GM21447 (cell line): Measurements from ENCODE around the gene ZNF593OS.

Experiments used
- ATAC-seq: cut with Tn5 transposase; IDR thresholded peaks from one replicate; pipeline ENCODE4 v1.9.1; 2021; ENCODE audit not compliant: unreplicated experiment

The ZNF593OS gene

DNA sequence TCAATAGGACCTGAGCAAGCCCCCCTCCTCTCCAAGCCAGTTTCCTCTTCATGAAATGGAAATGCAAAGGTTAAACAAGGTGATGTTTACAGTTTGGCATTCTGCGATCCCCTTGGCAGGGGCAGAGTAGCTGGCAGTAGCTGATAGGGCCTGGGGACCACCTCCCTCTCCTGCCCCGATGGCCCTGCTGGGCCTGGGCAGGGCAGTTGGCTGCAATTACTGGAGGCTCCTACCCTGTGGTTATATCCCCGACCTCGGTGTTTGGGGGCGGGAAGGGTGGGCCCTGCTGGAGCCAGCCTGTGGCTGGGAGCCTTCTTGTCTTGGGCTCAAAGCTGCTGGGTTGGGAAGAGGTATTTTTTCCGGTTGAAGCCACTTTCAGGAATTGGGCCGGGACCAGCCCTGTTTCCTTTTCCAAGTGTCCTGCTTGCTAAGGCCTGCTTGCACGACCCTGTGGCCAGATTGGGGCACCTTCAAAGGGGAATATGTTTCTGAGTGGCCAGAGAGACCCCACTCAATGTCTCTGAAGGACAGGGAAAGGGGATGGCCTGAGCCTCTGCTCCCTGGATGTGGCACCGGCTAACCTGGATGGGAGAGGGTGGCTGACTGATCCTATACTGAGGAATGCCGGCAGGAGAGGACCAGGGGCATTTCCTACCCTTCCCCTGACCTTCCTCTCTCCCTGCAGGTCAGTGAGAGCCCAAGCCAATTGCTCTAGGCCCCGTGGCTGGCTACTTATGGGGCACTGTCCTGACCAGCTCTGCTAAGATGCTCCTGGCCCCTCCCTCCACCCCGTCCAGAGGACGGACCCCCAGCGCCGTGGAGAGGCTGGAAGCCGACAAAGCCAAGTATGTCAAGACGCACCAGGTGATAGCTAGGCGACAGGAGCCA lies 10.9 kb downstream of the ZNF593OS start:
- ATAC-seq = no peak

DNA sequence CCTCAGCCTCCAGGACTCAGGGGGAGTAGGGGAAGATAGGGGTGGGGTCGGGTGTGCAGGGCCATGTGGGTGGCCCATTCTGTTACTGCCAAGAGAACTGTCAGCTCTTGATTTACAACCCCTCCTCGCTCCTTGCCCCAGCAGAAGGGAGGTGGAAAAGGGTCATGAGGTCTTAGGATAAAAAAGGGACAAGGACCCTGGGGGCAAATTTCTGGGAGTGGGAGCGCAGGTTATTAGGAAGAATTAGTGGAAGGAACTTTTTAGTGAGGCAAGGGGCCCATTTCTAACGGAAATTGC lies 11.9 kb downstream of the ZNF593OS start:
- no peak for ATAC-seq

DNA sequence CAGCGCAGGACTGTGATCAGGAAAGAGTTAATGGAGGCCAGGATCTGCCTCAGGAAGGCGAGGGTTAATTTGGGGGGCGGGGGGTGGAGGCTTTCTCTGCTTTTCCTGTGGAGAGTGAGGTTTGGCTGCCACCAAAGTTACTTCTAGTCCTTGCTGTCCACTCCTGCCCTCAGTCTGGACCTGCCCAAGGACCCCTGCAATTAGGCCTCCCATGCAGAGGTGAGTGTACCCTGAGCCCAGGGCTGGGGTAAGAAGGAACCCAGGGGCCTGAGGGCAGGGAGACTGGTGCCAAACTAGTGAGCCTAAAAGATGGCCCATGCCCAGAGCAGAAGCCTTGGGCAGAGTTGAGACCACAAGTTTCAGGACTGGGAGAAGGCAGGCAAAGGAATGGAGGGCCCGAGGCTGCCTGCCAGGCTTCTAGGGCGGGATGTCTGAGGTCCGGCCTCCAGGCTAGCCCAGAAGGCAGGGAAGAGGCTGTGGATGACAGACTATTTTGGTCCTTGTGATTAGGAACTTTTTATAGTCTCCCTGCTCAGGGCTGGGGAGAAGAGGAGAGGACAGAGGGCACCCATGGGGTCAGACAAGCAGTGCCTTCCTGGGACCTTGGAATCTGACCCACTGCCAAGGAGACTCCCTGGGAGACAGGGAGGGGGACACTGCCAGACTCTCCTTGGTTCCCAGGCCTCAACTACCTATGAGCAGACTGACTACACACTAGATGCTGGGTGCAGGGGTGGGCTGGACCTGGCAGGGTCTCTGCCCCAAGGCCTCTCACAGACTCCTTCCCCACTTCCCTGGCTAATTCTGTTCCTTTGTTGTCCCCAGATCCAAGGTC lies 12.5 kb downstream of the ZNF593OS start, which contains the start of gene FAM110D:
TSS of gene FAM110D (plus strand) at position 172 of the 835 bp plus-strand sequence. CDS start 2,213 bp downstream, outside the sequence.
- no peak for ATAC-seq

- ATAC-seq = no peak
Measured at GRCh38 chr1:26158271-26158907, 13.2 kb downstream of the ZNF593OS start.

- no peak for ATAC-seq
Measured at GRCh38 chr1:26156285-26157038, 15.2 kb downstream of the ZNF593OS start.

GRCh38 chr1:26155370-26156284 lies 16.0 kb downstream of the ZNF593OS start:
- ATAC-seq = no peak

- no peak for ATAC-seq
Measured at GRCh38 chr1:26154750-26155149, 16.9 kb downstream of the ZNF593OS start.

DNA sequence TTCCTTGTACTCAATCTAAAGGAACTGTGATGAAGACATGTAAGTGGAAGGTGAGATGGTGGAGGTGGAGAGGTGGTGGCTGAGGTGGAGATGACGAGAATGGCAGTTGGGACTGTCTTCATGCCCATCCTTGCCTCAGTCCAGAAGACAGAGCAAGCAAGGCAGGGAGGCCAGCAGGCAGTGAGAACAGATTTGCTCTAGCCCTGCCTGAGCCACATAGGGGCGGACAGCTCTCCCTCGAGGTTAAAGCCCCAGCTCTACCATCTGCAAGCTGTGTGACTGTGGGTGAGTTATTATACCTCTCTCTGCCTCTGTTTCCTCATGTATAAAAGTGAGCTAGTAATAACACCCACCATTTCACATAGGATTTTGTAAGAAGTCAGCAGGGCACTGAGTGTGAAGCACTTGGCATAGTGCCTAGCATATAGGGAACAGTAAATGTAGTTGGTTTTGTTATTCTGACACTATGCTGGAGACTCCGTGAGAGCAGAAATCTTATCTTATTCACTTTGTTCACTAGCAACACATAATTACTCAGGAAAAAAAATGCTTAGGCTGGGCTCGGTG lies 17.6 kb downstream of the ZNF593OS start:
- ATAC-seq = no peak

- ATAC-seq = no peak
Measured at GRCh38 chr1:26148887-26149286, 22.7 kb downstream of the ZNF593OS start.

GRCh38 chr1:26145960-26146294 lies 25.7 kb downstream of the ZNF593OS start:
- ATAC-seq = no peak

GRCh38 chr1:26145041-26145959 lies 26.3 kb downstream of the ZNF593OS start:
- no peak for ATAC-seq

DNA sequence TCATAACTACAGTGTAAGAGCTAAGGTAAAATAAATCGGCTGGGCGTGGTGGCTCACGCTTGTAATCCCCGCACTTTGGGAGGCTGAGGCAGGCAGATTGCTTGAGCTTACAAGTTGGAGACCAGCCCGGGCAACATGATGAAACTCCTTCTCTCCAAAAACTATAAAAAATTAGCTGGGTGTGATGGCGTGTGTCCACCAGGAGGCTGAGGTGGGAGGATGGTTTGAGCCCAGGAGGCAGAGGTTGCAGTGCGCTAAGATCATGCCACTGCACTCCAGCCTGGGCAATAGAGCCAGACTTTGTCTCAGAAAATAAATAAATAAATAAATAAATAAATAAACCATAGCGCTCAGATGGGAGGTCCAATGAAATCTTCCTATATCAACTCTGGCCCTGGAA lies 29.5 kb downstream of the ZNF593OS start:
- no peak for ATAC-seq

GRCh38 chr1:26138974-26139558 lies 32.6 kb downstream of the ZNF593OS start:
- no peak for ATAC-seq

DNA sequence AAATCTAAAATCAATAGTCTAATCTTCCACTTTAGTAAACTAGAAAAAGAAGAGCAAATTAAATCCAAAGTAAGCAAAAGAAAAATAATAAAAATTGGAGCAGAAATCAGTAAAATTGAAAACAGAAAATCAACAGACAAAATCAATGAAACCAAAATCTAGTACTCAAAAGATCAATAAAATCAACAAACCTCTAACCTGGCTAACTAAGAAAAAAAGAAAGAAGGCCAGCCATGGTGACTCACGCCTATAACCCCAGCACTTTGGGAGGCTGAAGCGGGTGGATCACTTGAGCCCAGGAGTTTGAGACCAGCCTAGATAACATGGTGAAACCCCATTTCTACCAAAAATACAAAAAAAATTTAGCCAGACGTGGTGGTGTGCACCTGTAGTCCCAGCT lies 37.2 kb downstream of the ZNF593OS start:
- no peak for ATAC-seq

DNA sequence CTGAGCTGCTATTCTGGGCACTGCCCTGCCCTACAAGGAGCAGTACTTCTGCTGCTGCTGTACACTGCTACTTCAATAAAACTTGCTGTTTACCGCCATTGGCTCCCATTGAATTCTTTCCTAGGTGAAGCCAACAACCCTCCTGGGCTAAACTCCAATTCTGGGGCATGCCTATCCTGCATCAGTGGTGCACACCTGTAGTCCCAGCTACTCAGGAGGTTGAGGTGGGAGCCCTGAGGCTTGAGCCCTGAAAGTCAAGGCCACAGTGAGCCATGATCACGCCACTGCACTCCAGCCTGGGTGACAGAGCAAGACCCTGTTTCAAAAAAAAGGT lies 38.8 kb downstream of the ZNF593OS start:
- no peak for ATAC-seq

GRCh38 chr1:26132128-26132833 lies 39.4 kb downstream of the ZNF593OS start:
- no peak for ATAC-seq

DNA sequence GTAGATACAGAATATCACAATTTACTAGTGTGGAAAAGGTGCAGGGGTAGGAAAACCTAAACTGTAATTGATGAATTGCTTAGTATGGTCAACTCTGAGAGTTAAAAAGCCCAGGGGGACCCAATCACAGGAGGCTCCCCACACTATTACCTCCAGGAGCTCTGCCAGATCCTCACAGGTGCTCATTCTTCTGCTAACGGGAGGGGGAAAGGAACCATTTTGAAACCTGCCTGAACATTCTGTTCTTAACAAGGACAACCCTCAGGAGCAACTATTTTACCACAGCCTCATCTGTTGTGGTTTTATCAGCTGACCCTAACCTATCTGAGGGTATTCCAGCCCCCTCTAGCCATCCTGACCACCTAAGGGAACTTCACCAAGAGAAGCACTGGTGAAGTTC lies 40.9 kb downstream of the ZNF593OS start:
- no peak for ATAC-seq

- no peak for ATAC-seq
Measured at GRCh38 chr1:26129778-26130177, 41.9 kb downstream of the ZNF593OS start.
